Stimulated activated naive CD8-positive, alpha-beta T cell treated with anti-CD3 and anti-CD28 coated beads, Interleukin-15, Interleukin-2, amounts not matched to agents 100 ng/mL and 50 ng/mL, for 24 hours (primary cell): ENCODE results near the gene TNXB.
"Not testable (repeated sequence)": the region's sequence is repeated elsewhere in the genome, so short reads cannot be mapped to it uniquely, and the experiment has no call there.

ENCODE experiments used
- H3K27ac Mint-ChIP-seq: one replicate; pipeline ENCODE4 v1.8.0; 2021; ENCODE audit warnings: mild to moderate bottlenecking, mixed read lengths
- H3K27me3 Mint-ChIP-seq: one replicate; pipeline ENCODE4 v1.8.0; 2021; ENCODE audit warnings: mixed read lengths
- H3K36me3 Mint-ChIP-seq: one replicate; pipeline ENCODE4 v1.8.0; 2021; ENCODE audit warnings: low read depth, mixed read lengths
- H3K4me1 Mint-ChIP-seq: one replicate; pipeline ENCODE4 v1.8.0; 2021; ENCODE audit warnings: low read depth, mixed read lengths
- H3K4me3 Mint-ChIP-seq: one replicate; pipeline ENCODE4 v1.8.0; 2021; ENCODE audit warnings: mild to moderate bottlenecking, mixed read lengths
- H3K9me3 Mint-ChIP-seq: one replicate; pipeline ENCODE4 v1.8.0; 2021; ENCODE audit warnings: mixed read lengths

The TNXB gene

DNA sequence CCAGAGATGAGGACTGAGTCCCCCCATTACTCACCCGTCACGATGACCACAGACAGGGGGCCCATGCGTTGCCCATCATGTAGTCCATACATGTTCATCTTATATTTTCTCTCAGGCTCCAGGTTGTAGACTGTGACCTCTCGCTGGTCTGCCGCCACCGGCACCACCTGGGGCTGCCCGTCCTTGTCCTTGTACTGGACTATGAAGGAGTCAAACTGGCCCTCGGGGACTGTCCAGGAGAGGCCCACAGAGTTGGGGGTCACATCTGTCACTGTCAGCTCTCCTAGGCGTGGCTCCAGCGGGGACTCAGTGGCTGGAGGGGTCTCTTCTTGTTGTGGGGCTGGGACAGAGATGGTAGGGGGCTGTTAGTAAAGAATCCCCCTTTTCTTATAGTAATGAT is 35.5 kb downstream of the TNXB start:
- H3K27me3 Mint-ChIP-seq: no peaks in the 10 kb centered on the region
- H3K36me3 Mint-ChIP-seq: no peaks in the 10 kb centered on the region
- H3K27ac Mint-ChIP-seq: no peak overlapping the region
- no peaks in the 10 kb centered on the region for H3K9me3 Mint-ChIP-seq
- no peak overlapping the region for H3K4me3 Mint-ChIP-seq
- H3K4me1 Mint-ChIP-seq: no peaks in the 10 kb centered on the region

GRCh38 chr6:32073101-32073500 is 36.0 kb downstream of the TNXB start:
- Mint-ChIP-seq H3K4me1 (no peaks in the 10 kb centered on the region), H3K27me3 (no peaks in the 10 kb centered on the region), H3K9me3 (no peaks in the 10 kb centered on the region), H3K4me3 (no peak overlapping the region), H3K36me3 (no peaks in the 10 kb centered on the region), H3K27ac (no peak overlapping the region)

- H3K27ac Mint-ChIP-seq: no peak overlapping the region
- H3K4me3 Mint-ChIP-seq: no peak overlapping the region
- no peaks in the 10 kb centered on the region for H3K36me3 Mint-ChIP-seq
- no peaks in the 10 kb centered on the region for H3K27me3 Mint-ChIP-seq
- H3K4me1 Mint-ChIP-seq: no peaks in the 10 kb centered on the region
- H3K9me3 Mint-ChIP-seq: no peaks in the 10 kb centered on the region
Measured at GRCh38 chr6:32070814-32071543, 38.2 kb downstream of the TNXB start.

DNA sequence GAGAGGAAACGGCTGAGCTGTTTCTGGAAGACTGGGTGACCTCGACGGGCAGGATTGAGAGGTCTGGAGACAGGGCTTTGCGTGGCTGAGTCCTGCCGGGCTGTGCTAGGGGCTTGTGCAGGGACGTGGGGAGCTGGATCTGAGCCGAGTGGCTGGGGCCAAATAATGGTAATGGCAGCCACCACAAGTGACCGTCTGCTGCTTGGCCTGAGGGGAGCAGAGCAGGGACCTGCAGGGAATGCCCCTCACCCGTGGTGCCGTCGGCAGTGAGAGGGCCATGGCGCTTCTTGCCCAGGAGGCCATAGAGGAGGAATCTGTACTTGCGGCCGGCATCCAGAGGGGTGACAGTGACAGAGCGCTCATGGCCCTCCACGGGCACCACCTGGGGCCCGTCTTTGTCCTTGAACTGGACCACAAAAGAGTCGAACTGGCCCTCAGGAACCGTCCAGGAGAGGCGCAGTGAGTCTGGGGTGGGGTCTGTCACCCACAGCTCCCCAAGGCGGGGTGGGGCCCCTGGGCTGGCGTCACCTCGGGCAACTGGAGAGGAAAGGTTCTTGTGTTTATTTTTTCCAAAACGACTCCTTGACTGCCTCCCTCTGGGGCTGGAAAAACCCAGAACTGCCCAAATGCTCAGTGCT is 39.1 kb downstream of the TNXB start:
- H3K4me3 Mint-ChIP-seq: no peak overlapping the region

DNA sequence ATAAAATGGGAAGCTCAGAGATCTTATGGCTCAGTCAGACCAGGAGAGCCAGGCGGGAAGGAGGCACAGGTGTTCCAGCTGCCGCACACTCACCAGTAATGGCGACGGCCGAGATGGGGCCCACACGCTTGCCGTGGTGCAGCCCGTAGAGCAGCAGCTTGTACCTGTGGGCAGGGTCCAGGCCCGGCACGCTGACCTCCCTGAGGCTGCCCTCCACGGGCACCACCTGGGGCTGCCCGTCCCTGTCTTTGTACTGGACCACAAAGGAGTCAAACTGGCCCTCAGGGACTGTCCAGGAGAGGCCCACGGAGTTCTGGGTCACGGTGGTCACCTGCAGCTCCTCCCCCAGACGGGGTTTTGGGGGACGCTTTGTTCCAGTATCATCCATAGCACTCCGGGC is 39.7 kb downstream of the TNXB start:
- Mint-ChIP-seq H3K4me1 (no peaks in the 10 kb centered on the region), H3K9me3 (no peaks in the 10 kb centered on the region), H3K4me3 (no peak overlapping the region), H3K36me3 (no peaks in the 10 kb centered on the region), H3K27me3 (no peaks in the 10 kb centered on the region), H3K27ac (no peak overlapping the region)

More for the DNA sequence above, 39.1 kb downstream of the TNXB start:
- Mint-ChIP-seq H3K36me3 (no peaks in the 10 kb centered on the region), H3K9me3 (no peaks in the 10 kb centered on the region), H3K27me3 (no peaks in the 10 kb centered on the region), H3K4me1 (no peaks in the 10 kb centered on the region), H3K27ac (no peak overlapping the region)

GRCh38 chr6:32068867-32069266 is 40.3 kb downstream of the TNXB start:
- H3K4me3 Mint-ChIP-seq: no peak overlapping the region
- no peaks in the 10 kb centered on the region for H3K36me3 Mint-ChIP-seq
- H3K9me3 Mint-ChIP-seq: no peaks in the 10 kb centered on the region
- H3K27me3 Mint-ChIP-seq: no peaks in the 10 kb centered on the region
- no peaks in the 10 kb centered on the region for H3K4me1 Mint-ChIP-seq
- no peak overlapping the region for H3K27ac Mint-ChIP-seq

DNA sequence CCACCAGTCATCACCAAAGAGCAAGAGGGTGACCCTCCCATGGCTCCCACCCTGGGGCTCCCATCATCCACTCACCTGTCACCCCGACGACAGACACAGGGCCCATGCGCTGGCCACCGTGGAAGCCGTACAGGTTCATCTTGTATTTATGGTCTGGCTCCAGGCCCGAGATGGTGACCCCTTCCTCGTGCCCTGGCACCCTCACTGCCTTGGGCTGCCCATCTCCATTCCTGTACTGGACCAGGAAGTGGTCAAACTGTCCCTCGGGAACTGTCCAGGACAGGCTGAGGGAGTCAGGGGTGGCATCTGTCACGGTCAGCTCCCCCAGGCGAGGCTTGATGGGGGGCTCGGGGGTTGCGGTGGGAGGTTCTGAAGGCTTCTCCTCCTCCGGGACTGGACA is 40.8 kb downstream of the TNXB start:
- not testable (repeated sequence) for H3K36me3 Mint-ChIP-seq, H3K4me3 Mint-ChIP-seq, H3K27me3 Mint-ChIP-seq, H3K4me1 Mint-ChIP-seq, H3K27ac Mint-ChIP-seq, H3K9me3 Mint-ChIP-seq

DNA sequence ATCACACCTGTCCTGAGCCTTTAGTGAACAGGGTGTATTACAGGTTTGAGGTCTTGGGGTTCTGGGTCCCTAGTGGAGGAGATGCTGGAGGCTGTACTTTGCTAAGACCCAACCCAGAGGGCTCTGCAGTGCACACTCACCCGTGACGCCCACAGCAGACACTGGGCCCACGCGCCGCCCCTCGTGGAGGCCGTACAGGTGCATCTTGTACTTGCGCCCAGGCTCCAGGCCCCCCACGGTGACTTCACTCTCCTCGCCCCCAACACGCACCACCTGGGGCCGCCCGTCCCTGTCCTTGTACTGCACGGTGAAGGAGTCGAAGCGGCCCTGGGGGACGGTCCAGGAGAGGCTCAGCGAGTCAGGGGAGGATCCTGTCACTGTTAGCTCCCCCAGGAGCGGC is 41.6 kb downstream of the TNXB start:
- H3K4me3 Mint-ChIP-seq, H3K9me3 Mint-ChIP-seq, H3K27me3 Mint-ChIP-seq, H3K27ac Mint-ChIP-seq, H3K4me1 Mint-ChIP-seq, H3K36me3 Mint-ChIP-seq: not testable (repeated sequence)

DNA sequence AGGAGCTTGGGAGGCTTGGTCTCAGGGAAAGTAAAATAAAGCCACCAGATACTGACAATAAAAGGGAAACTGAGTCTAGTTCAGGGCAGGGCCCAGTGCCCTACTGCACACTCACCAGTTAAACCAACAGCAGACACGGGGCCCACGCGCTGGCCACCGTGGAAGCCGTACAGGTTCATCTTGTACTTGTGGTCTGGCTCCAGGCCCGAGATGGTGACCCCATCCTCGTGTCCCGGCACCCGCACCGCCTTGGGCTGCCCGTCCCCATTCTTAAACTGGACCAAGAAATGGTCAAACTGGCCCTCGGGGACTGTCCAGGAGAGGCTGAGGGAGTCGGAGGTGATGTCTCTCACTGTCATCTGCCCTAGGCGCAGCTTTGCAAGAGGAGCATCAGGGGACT is 44.4 kb downstream of the TNXB start:
- Mint-ChIP-seq H3K27ac (no peak overlapping the region), H3K27me3 (no peaks in the 10 kb centered on the region), H3K9me3 (no peaks in the 10 kb centered on the region), H3K4me1 (no peaks in the 10 kb centered on the region), H3K4me3 (no peak overlapping the region), H3K36me3 (no peaks in the 10 kb centered on the region)

- Mint-ChIP-seq H3K27ac (no peak overlapping the region), H3K9me3 (no peaks in the 10 kb centered on the region), H3K27me3 (no peaks in the 10 kb centered on the region), H3K4me3 (no peak overlapping the region), H3K36me3 (no peaks in the 10 kb centered on the region), H3K4me1 (no peaks in the 10 kb centered on the region)
Measured at GRCh38 chr6:32060966-32061655, 48.0 kb downstream of the TNXB start.

- no peaks in the 10 kb centered on the region for H3K27me3 Mint-ChIP-seq
- H3K27ac Mint-ChIP-seq: no peak overlapping the region
- no peaks in the 10 kb centered on the region for H3K36me3 Mint-ChIP-seq
- H3K4me1 Mint-ChIP-seq: no peaks in the 10 kb centered on the region
- no peak overlapping the region for H3K4me3 Mint-ChIP-seq
- H3K9me3 Mint-ChIP-seq: no peaks in the 10 kb centered on the region
Measured at GRCh38 chr6:32058511-32058963, 50.6 kb downstream of the TNXB start.

- H3K27me3 Mint-ChIP-seq: no peaks in the 10 kb centered on the region
- no peak overlapping the region for H3K4me3 Mint-ChIP-seq
- no peak overlapping the region for H3K27ac Mint-ChIP-seq
- no peaks in the 10 kb centered on the region for H3K9me3 Mint-ChIP-seq
- H3K4me1 Mint-ChIP-seq: no peaks in the 10 kb centered on the region
- H3K36me3 Mint-ChIP-seq: no peaks in the 10 kb centered on the region
Measured at GRCh38 chr6:32057966-32058365, 51.2 kb downstream of the TNXB start.

GRCh38 chr6:32056254-32056653 is 52.9 kb downstream of the TNXB start:
- H3K27me3 Mint-ChIP-seq: no peaks in the 10 kb centered on the region
- H3K4me3 Mint-ChIP-seq: no peak overlapping the region
- H3K9me3 Mint-ChIP-seq: no peaks in the 10 kb centered on the region
- H3K4me1 Mint-ChIP-seq: no peaks in the 10 kb centered on the region
- no peak overlapping the region for H3K27ac Mint-ChIP-seq
- H3K36me3 Mint-ChIP-seq: no peaks in the 10 kb centered on the region

DNA sequence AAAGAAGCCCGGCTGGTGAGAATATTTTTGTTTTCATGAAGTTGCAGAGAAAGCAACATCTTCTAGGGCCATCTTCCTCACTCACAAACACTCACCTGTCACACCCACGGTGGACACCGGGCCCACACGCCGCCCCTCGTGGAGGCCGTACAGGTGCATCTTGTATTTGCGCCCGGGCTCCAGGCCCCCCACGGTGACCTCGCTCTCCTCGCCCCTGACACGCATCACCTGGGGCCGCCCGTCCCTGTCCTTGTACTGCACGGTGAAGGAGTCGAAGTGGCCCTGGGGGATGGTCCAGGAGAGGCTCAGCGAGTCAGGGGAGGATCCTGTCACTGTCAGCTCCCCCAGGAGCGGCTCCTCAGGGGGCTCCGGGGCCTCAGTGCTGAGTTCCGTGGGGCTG is 53.4 kb downstream of the TNXB start:
- not testable (repeated sequence) for H3K9me3 Mint-ChIP-seq, H3K27me3 Mint-ChIP-seq, H3K4me1 Mint-ChIP-seq, H3K27ac Mint-ChIP-seq, H3K4me3 Mint-ChIP-seq, H3K36me3 Mint-ChIP-seq

DNA sequence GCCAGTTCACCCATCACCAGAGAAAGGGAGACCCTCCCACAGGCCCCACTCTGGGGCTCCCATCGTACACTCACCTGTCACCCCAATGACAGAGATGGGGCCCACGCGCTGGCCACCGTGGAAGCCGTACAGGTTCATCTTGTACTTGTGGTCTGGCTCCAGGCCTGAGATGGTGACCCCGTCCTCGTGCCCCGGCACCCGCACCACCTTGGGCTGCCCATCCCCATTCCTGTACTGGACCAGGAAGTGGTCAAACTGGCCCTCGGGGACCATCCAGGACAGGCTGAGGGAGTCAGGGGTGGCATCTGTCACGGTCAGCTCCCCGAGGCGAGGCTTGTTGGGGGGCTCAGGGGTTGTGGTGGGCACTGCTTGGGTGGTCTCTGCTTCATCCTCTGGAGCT is 55.8 kb downstream of the TNXB start:
- H3K4me3 Mint-ChIP-seq, H3K9me3 Mint-ChIP-seq, H3K36me3 Mint-ChIP-seq, H3K27me3 Mint-ChIP-seq, H3K4me1 Mint-ChIP-seq, H3K27ac Mint-ChIP-seq: not testable (repeated sequence)

DNA sequence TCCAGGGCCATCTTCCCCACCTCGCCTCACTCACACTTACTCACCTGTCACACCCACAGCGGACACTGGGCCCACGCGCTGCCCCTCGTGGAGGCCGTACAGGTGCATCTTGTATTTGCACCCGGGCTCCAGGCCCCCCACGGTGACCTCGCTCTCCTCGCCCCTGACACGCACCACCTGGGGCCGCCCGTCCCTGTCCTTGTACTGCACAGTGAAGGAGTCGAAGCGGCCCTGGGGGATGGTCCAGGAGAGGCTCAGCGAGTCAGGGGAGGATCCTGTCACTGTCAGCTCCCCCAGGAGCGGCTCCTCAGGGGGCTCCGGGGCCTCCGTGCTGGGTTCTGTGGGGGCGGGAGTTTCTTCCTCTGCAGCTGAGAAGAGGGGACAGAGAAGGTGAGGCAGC is 56.5 kb downstream of the TNXB start:
- not testable (repeated sequence) for H3K9me3 Mint-ChIP-seq, H3K27ac Mint-ChIP-seq, H3K4me3 Mint-ChIP-seq, H3K36me3 Mint-ChIP-seq, H3K27me3 Mint-ChIP-seq, H3K4me1 Mint-ChIP-seq
